Measurements from ENCODE around the gene HIGD2A. TPM values are rescaled to one million over a fixed set of nuclear protein-coding genes. Genes with fewer than 3 reads are reported as not detected.

Gene HIGD2A
- total and polyA plus RNA-seq, 2 of the 13 experiments (the other 11 are each of a cell fraction or from before 2014, with no cell fraction given) = 89.2 to 146 TPM

DNA sequence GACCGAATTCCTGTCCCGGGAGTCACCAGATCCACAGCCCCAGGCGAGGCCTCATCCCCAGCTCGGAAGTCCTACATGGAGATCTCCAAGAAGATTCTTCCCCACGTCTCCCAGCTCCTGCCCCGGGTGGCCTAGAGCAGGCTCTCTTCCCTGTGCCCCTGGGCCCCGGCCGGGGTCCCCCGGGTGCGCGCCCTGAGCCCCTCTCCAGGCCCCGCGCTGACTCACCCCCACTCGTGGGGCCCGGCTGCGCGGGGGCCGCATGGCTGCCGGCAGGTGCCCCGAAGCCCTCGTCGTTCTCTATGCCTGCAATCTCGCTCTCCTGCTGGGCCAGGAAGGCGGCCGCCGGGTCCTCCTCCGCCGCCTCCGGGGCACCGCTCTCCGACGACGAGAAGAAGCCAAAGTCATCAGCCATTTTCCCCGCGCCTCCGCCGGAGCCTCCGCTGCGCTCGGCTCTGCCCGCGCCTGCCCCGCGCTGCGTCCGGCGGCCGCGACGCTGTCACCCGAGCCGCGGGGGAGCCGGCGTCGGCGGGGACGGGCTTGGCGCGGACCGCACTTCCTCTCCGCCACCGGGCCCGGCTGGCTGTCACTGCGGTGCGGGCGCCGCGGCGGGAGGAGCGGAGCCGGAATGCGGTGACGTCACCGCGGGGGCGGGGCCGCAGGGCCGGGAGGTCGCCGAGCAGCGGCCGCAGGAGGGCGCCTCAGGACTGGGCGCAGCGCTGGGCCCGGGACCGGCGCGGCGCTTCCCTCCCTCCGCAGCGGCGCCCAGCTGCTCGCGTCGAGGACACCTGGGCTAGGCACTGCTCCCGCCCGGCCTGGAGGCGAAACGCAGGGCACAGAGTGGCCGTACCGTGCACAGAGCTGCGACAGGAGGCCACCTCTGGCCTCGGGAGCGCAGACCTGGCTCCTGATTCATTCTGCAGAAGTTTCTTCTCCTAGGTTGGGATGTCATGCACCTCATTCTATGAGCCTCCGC lies 27.7 kb downstream of the HIGD2A start, which contains the start of gene CLTB (continued):
- TF ChIP-seq, protein P1, sequence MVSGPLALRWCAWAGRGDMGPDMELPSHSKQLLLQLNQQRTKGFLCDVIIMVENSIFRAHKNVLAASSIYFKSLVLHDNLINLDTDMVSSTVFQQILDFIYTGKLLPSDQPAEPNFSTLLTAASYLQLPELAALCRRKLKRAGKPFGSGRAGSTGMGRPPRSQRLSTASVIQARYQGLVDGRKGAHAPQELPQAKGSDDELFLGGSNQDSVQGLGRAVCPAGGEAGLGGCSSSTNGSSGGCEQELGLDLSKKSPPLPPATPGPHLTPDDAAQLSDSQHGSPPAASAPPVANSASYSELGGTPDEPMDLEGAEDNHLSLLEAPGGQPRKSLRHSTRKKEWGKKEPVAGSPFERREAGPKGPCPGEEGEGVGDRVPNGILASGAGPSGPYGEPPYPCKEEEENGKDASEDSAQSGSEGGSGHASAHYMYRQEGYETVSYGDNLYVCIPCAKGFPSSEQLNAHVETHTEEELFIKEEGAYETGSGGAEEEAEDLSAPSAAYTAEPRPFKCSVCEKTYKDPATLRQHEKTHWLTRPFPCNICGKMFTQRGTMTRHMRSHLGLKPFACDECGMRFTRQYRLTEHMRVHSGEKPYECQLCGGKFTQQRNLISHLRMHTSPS (CRISPR knock-in tag; IDR thresholded peaks at IDR 0.05; ENCODE audit: low read depth) = peak; percentile 61; the same call in 1 of the 2 replicates
- TF ChIP-seq, protein P2, sequence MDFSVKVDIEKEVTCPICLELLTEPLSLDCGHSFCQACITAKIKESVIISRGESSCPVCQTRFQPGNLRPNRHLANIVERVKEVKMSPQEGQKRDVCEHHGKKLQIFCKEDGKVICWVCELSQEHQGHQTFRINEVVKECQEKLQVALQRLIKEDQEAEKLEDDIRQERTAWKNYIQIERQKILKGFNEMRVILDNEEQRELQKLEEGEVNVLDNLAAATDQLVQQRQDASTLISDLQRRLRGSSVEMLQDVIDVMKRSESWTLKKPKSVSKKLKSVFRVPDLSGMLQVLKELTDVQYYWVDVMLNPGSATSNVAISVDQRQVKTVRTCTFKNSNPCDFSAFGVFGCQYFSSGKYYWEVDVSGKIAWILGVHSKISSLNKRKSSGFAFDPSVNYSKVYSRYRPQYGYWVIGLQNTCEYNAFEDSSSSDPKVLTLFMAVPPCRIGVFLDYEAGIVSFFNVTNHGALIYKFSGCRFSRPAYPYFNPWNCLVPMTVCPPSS (IDR thresholded peaks at IDR 0.05) = no peak
- TF ChIP-seq SP1 (IDR thresholded peaks at IDR 0.05) = no peak
- TF ChIP-seq SP1 (CRISPR knock-in tag; IDR thresholded peaks at IDR 0.05) = peak; percentile 85
- TF ChIP-seq SKI (IDR thresholded peaks at IDR 0.05; ENCODE audit: partially characterized antibody) = peak; percentile 83
- TF ChIP-seq ZNF720 (CRISPR knock-in tag; IDR thresholded peaks at IDR 0.05) = no peak
- no peak for TF ChIP-seq FOXA1 (IDR thresholded peaks at IDR 0.05)
- TF ChIP-seq FOXA1 (CRISPR knock-in tag; IDR thresholded peaks at IDR 0.05) = peak; percentile 28; the same call in 1 of the 2 replicates
- peak; percentile 92; the same call in 1 of the 2 replicates for TF ChIP-seq PAX8 (CRISPR knock-in tag; IDR thresholded peaks at IDR 0.05; ENCODE audit: borderline replicate concordance)
- TF ChIP-seq, protein P3, sequence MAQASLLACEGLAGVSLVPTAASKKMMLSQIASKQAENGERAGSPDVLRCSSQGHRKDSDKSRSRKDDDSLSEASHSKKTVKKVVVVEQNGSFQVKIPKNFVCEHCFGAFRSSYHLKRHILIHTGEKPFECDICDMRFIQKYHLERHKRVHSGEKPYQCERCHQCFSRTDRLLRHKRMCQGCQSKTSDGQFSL (CRISPR knock-in tag; IDR thresholded peaks at IDR 0.05) = 0 out of 2 replicates have a peak, but pooled peaks have one; percentile 29
- TF ChIP-seq HNF4A (CRISPR knock-in tag; IDR thresholded peaks at IDR 0.05) = no peak
- no peak for TF ChIP-seq IKZF1 (IDR thresholded peaks at IDR 0.05)
- TF ChIP-seq EZH2 (conservative IDR thresholded peaks at IDR 0.05; ENCODE audit: low read depth, low read length) = no peak
- peak; percentile 72; the same call in 1 of the 2 replicates for TF ChIP-seq SALL1 (CRISPR knock-in tag; IDR thresholded peaks at IDR 0.05)
- peak; percentile 51; the same call in 1 of the 2 replicates for TF ChIP-seq MED1 (CRISPR knock-in tag; IDR thresholded peaks at IDR 0.05)
- TF ChIP-seq HMG20A (CRISPR knock-in tag; IDR thresholded peaks at IDR 0.05; ENCODE audit: borderline replicate concordance) = no peak
- peak; percentile 71; the same call in 1 of the 2 replicates for TF ChIP-seq ZIK1 (CRISPR knock-in tag; IDR thresholded peaks at IDR 0.05; ENCODE audit: borderline replicate concordance, low read depth)
- TF ChIP-seq KLF16 (CRISPR knock-in tag; IDR thresholded peaks at IDR 0.05) = no peak
- TF ChIP-seq, protein P4, sequence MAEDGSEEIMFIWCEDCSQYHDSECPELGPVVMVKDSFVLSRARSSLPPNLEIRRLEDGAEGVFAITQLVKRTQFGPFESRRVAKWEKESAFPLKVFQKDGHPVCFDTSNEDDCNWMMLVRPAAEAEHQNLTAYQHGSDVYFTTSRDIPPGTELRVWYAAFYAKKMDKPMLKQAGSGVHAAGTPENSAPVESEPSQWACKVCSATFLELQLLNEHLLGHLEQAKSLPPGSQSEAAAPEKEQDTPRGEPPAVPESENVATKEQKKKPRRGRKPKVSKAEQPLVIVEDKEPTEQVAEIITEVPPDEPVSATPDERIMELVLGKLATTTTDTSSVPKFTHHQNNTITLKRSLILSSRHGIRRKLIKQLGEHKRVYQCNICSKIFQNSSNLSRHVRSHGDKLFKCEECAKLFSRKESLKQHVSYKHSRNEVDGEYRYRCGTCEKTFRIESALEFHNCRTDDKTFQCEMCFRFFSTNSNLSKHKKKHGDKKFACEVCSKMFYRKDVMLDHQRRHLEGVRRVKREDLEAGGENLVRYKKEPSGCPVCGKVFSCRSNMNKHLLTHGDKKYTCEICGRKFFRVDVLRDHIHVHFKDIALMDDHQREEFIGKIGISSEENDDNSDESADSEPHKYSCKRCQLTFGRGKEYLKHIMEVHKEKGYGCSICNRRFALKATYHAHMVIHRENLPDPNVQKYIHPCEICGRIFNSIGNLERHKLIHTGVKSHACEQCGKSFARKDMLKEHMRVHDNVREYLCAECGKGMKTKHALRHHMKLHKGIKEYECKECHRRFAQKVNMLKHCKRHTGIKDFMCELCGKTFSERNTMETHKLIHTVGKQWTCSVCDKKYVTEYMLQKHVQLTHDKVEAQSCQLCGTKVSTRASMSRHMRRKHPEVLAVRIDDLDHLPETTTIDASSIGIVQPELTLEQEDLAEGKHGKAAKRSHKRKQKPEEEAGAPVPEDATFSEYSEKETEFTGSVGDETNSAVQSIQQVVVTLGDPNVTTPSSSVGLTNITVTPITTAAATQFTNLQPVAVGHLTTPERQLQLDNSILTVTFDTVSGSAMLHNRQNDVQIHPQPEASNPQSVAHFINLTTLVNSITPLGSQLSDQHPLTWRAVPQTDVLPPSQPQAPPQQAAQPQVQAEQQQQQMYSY (CRISPR knock-in tag; IDR thresholded peaks at IDR 0.05) = peak; percentile 71
- TF ChIP-seq, protein P5, sequence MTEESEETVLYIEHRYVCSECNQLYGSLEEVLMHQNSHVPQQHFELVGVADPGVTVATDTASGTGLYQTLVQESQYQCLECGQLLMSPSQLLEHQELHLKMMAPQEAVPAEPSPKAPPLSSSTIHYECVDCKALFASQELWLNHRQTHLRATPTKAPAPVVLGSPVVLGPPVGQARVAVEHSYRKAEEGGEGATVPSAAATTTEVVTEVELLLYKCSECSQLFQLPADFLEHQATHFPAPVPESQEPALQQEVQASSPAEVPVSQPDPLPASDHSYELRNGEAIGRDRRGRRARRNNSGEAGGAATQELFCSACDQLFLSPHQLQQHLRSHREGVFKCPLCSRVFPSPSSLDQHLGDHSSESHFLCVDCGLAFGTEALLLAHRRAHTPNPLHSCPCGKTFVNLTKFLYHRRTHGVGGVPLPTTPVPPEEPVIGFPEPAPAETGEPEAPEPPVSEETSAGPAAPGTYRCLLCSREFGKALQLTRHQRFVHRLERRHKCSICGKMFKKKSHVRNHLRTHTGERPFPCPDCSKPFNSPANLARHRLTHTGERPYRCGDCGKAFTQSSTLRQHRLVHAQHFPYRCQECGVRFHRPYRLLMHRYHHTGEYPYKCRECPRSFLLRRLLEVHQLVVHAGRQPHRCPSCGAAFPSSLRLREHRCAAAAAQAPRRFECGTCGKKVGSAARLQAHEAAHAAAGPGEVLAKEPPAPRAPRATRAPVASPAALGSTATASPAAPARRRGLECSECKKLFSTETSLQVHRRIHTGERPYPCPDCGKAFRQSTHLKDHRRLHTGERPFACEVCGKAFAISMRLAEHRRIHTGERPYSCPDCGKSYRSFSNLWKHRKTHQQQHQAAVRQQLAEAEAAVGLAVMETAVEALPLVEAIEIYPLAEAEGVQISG (CRISPR knock-in tag; IDR thresholded peaks at IDR 0.05) = peak; percentile 98

Measured in HepG2 (cell line).